Glutamatergic neuron (in vitro differentiated cells): Measurements from ENCODE around the gene ROS1. TPM values are rescaled to one million over a fixed set of nuclear protein-coding genes. Genes with fewer than 3 reads are reported as not detected.

Source experiments
- DNase-seq: peaks from one replicate; pipeline ENCODE4 v3.0.0; 2022
- H3K27ac Mint-ChIP-seq: one replicate; pipeline ENCODE4 v1.8.0; 2020; ENCODE audit warnings: mild to moderate bottlenecking, mixed read lengths, inconsistent platforms; ENCODE audit not compliant: unreplicated experiment
- H3K27me3 Mint-ChIP-seq: one replicate; pipeline ENCODE4 v1.8.0; 2020; ENCODE audit warnings: mild to moderate bottlenecking, moderate library complexity, mixed read lengths, inconsistent platforms; ENCODE audit not compliant: unreplicated experiment
- H3K36me3 Mint-ChIP-seq: one replicate; pipeline ENCODE4 v1.8.0; 2020; ENCODE audit warnings: mild to moderate bottlenecking, mixed read lengths, inconsistent platforms; ENCODE audit not compliant: unreplicated experiment
- H3K4me1 Mint-ChIP-seq: one replicate; pipeline ENCODE4 v1.8.0; 2020; ENCODE audit warnings: mild to moderate bottlenecking, low read depth, mixed read lengths, inconsistent platforms; ENCODE audit not compliant: unreplicated experiment
- H3K4me3 Mint-ChIP-seq: one replicate; pipeline ENCODE4 v1.8.0; 2020; ENCODE audit warnings: mild to moderate bottlenecking, mixed read lengths, inconsistent platforms; ENCODE audit not compliant: unreplicated experiment
- H3K9me3 Mint-ChIP-seq: one replicate; pipeline ENCODE4 v1.8.0; 2020; ENCODE audit warnings: mild to moderate bottlenecking, moderate library complexity, mixed read lengths, inconsistent platforms; ENCODE audit not compliant: unreplicated experiment
- total RNA-seq: library from RNA; stranded (reverse); fragmentation: NEBNext Ultra II Directional; extraction: Animal tissue kit (Norgen Biotek cat#: 25700); gene quantifications from one replicate; pipeline ENCODE4 v1.2.1, GENCODE V29; 2021; ENCODE audit not compliant: unreplicated experiment
- TF ChIP-seq, protein P1 (sequence below): fragments of 200-600 bp; sonication (generic); IDR thresholded peaks from one replicate; pipeline ENCODE4 v1.5.0; 2021; ENCODE audit not compliant: partially characterized antibody, unreplicated experiment

ROS1 gene
- total RNA-seq, 1 donor from 2014 or later, result not detected

DNA sequence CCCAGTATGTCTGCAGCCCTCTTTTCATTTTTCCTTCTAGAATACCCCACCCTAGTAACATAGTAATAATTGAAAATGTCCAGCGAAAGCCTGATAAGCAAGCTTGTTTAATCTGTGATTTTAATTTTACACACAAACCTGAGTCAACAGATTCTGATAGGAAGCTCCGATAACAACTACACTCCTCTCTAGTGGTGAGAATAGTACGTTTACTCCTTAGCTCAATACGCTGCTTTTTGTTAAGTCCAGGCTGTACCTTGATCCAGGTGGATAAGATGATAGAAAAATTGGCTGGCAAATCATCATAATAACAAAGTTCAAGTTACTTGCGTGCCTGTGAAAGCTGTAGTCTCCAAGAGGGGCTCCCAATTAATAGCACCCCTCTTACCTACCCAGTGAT, 31.3 kb upstream of the ROS1 start:
- H3K27me3 Mint-ChIP-seq, result no peaks in the 10 kb centered on the region
- no peak for DNase-seq
- H3K4me3 Mint-ChIP-seq, result no peak overlapping the region
- no peak overlapping the region for H3K27ac Mint-ChIP-seq
- TF ChIP-seq, protein P1, sequence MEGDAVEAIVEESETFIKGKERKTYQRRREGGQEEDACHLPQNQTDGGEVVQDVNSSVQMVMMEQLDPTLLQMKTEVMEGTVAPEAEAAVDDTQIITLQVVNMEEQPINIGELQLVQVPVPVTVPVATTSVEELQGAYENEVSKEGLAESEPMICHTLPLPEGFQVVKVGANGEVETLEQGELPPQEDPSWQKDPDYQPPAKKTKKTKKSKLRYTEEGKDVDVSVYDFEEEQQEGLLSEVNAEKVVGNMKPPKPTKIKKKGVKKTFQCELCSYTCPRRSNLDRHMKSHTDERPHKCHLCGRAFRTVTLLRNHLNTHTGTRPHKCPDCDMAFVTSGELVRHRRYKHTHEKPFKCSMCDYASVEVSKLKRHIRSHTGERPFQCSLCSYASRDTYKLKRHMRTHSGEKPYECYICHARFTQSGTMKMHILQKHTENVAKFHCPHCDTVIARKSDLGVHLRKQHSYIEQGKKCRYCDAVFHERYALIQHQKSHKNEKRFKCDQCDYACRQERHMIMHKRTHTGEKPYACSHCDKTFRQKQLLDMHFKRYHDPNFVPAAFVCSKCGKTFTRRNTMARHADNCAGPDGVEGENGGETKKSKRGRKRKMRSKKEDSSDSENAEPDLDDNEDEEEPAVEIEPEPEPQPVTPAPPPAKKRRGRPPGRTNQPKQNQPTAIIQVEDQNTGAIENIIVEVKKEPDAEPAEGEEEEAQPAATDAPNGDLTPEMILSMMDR, result no peak
- peaks cover 2% of the 10 kb centered on the region for H3K9me3 Mint-ChIP-seq
- H3K4me1 Mint-ChIP-seq, result peaks cover 3% of the 10 kb centered on the region
- no peaks in the 10 kb centered on the region for H3K36me3 Mint-ChIP-seq

DNA sequence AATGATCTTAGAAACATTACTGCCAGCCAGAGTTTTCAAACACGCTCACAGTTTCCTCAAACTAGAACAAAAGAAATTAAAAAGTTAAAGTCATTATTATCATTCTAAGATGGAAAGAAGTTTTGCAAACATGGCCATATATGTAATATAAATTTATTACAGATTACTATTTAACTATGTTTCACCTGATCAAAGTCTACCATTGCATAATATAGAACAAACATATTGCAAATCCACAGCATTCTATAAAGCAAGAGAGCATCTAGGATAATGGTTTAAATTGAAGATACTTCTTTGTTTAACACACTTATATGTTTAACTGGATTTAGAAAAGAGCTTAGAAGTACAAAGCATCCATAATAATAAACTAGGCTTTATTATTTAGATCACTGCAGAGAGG, 30.5 kb upstream of the ROS1 start:
- TF ChIP-seq, protein P1, result no peak
- no peaks in the 10 kb centered on the region for H3K27me3 Mint-ChIP-seq
- H3K4me1 Mint-ChIP-seq, result peaks cover 7% of the 10 kb centered on the region
- H3K27ac Mint-ChIP-seq, result no peak overlapping the region
- H3K9me3 Mint-ChIP-seq, result peaks cover 2% of the 10 kb centered on the region
- DNase-seq, result no peak
- no peak overlapping the region for H3K4me3 Mint-ChIP-seq
- no peaks in the 10 kb centered on the region for H3K36me3 Mint-ChIP-seq

GRCh38 chr6:117451671-117452070, 25.9 kb upstream of the ROS1 start:
- no peaks in the 10 kb centered on the region for H3K36me3 Mint-ChIP-seq
- DNase-seq, result no peak
- H3K4me1 Mint-ChIP-seq, result peaks cover 8% of the 10 kb centered on the region
- H3K4me3 Mint-ChIP-seq, result no peak overlapping the region
- H3K27ac Mint-ChIP-seq, result no peak overlapping the region
- TF ChIP-seq, protein P1, result no peak
- H3K27me3 Mint-ChIP-seq, result no peaks in the 10 kb centered on the region
- H3K9me3 Mint-ChIP-seq, result peaks cover 3% of the 10 kb centered on the region

- Mint-ChIP-seq H3K4me3 (no peak overlapping the region), H3K27ac (no peak overlapping the region), H3K4me1 (peaks cover 8% of the 10 kb centered on the region), H3K27me3 (no peaks in the 10 kb centered on the region), H3K36me3 (no peaks in the 10 kb centered on the region), H3K9me3 (peaks cover 3% of the 10 kb centered on the region)
- DNase-seq, result peak; percentile 45
- TF ChIP-seq, protein P1, result peak; percentile 75
These were observed 24.1 kb upstream of the ROS1 start for GRCh38 chr6:117449549-117450439.
